ENCODE results near the gene DISP2. TPM values are rescaled to one million over a fixed set of nuclear protein-coding genes. Genes with fewer than 3 reads are reported as not detected.

The DISP2 gene
- total RNA-seq, 1 donor from 2014 or later, result 3.7 TPM

DNA sequence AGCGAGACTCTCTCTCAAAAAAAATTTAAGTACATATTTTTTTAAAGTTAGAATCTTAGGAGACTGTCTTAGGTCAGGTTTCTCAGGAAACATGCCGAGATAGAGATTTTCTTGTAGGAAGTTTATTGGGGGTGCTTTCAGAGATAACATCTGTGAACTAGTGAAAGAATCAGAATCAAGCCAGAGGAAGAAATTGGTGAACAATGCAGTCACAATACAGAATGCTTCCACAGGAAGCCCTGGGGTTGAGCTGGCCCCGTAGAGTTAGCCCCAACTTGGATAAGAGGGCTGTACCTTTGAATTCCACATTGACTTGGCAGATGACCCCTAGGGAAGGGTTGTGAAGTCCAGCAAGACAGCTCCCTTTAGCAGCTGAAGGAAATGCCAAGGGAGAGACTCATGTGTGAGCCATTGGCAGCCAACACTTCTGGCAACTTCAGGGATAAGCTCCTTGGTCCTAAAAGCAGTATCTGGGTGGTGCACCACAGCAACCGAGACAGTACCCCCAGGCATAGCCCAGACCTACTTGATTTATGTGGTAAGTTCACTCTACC is 43.2 kb upstream of the DISP2 start:
- DNase-seq (ENCODE audit: low read depth) (no peak), FAIRE-seq (no peak)

GRCh38 chr15:40316931-40317330 is 41.1 kb upstream of the DISP2 start:
- TF ChIP-seq, protein P1, sequence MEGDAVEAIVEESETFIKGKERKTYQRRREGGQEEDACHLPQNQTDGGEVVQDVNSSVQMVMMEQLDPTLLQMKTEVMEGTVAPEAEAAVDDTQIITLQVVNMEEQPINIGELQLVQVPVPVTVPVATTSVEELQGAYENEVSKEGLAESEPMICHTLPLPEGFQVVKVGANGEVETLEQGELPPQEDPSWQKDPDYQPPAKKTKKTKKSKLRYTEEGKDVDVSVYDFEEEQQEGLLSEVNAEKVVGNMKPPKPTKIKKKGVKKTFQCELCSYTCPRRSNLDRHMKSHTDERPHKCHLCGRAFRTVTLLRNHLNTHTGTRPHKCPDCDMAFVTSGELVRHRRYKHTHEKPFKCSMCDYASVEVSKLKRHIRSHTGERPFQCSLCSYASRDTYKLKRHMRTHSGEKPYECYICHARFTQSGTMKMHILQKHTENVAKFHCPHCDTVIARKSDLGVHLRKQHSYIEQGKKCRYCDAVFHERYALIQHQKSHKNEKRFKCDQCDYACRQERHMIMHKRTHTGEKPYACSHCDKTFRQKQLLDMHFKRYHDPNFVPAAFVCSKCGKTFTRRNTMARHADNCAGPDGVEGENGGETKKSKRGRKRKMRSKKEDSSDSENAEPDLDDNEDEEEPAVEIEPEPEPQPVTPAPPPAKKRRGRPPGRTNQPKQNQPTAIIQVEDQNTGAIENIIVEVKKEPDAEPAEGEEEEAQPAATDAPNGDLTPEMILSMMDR (IDR thresholded peaks at IDR 0.05; ENCODE audit: insufficient read depth, low read depth, low read length), result no peak
- H3K27ac Mint-ChIP-seq (ENCODE audit: unreplicated experiment), result no peak overlapping the region
- H3K4me3 Mint-ChIP-seq (ENCODE audit: unreplicated experiment), result no peak overlapping the region
- no peaks in the 10 kb centered on the region for H3K4me1 ChIP-seq (ENCODE audit: insufficient read depth, low read length)
- DNase-seq (ENCODE audit: low read depth) (no peak), FAIRE-seq (no peak)
- H3K27me3 Mint-ChIP-seq (ENCODE audit: low read depth, unreplicated experiment), result peaks cover 29% of the 10 kb centered on the region
- H3K9me3 ChIP-seq (ENCODE audit: insufficient read depth, low read depth, low read length), result no peaks in the 10 kb centered on the region
- no peak overlapping the region for H3K9ac ChIP-seq (ENCODE audit: low read length)
- no peaks in the 10 kb centered on the region for H3K36me3 Mint-ChIP-seq (ENCODE audit: low read depth, unreplicated experiment)
- no peak overlapping the region for H3K4me3 ChIP-seq (ENCODE audit: insufficient read depth, low read depth, low read length)
- no peaks in the 10 kb centered on the region for H3K36me3 ChIP-seq (ENCODE audit: insufficient read depth, low read length)
- peaks cover 10% of the 10 kb centered on the region for H3K4me1 Mint-ChIP-seq (ENCODE audit: low read depth, unreplicated experiment)
- no peaks in the 10 kb centered on the region for H4K20me1 ChIP-seq (ENCODE audit: insufficient read depth, low read length)
- H3K27ac ChIP-seq (ENCODE audit: low read depth, low read length), result no peak overlapping the region
- H2AFZ ChIP-seq (ENCODE audit: low read depth, low read length), result no peak overlapping the region
- no peaks in the 10 kb centered on the region for H3K79me2 ChIP-seq (ENCODE audit: insufficient read depth, low read length)
- peaks cover 5% of the 10 kb centered on the region for H3K27me3 ChIP-seq (ENCODE audit: insufficient read depth, low read length)
- H3K9me3 Mint-ChIP-seq (ENCODE audit: unreplicated experiment), result peaks cover 2% of the 10 kb centered on the region
- no peak overlapping the region for H3K4me2 ChIP-seq (ENCODE audit: low read length)

More for the DNA sequence above, 43.2 kb upstream of the DISP2 start:
- Mint-ChIP-seq H3K27ac (ENCODE audit: unreplicated experiment) (no peak overlapping the region), H3K27me3 (ENCODE audit: low read depth, unreplicated experiment) (peaks cover 47% of the 10 kb centered on the region), H3K9me3 (ENCODE audit: unreplicated experiment) (no peaks in the 10 kb centered on the region), H3K36me3 (ENCODE audit: low read depth, unreplicated experiment) (no peaks in the 10 kb centered on the region), H3K4me1 (ENCODE audit: low read depth, unreplicated experiment) (peaks cover 8% of the 10 kb centered on the region), H3K4me3 (ENCODE audit: unreplicated experiment) (no peak overlapping the region)
- Histone ChIP-seq H3K27ac (ENCODE audit: low read depth, low read length) (no peak overlapping the region), H3K9ac (ENCODE audit: low read length) (no peak overlapping the region), H4K20me1 (ENCODE audit: insufficient read depth, low read length) (no peaks in the 10 kb centered on the region), H3K9me3 (ENCODE audit: insufficient read depth, low read depth, low read length) (no peaks in the 10 kb centered on the region), H3K27me3 (ENCODE audit: insufficient read depth, low read length) (peaks cover 9% of the 10 kb centered on the region), H2AFZ (ENCODE audit: low read depth, low read length) (no peak overlapping the region), H3K4me1 (ENCODE audit: insufficient read depth, low read length) (no peaks in the 10 kb centered on the region), H3K79me2 (ENCODE audit: insufficient read depth, low read length) (no peaks in the 10 kb centered on the region), H3K4me2 (ENCODE audit: low read length) (no peak overlapping the region), H3K4me3 (ENCODE audit: insufficient read depth, low read depth, low read length) (no peak overlapping the region), H3K36me3 (ENCODE audit: insufficient read depth, low read length) (no peaks in the 10 kb centered on the region)
- no peak for TF ChIP-seq EZH2 (IDR thresholded peaks at IDR 0.05; ENCODE audit: insufficient read depth, low read length)

DNA sequence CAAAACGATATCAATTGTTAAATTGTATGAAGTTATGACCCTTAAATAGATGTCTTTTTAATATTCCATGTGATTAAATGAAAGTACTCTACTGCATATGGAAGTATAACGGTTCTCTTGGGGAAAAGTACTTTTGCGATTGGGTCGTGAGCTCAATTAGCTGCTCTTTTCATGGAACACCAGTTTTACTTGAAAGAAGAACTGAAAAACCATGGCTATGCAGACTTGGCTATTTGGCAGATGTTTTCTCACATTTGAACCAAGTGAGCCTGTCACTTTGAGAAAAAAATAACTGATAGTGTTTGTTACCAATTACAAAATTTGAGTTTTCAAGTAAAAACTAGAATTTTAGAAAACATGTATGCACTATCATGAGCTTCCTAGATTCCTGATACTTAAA is 40.4 kb upstream of the DISP2 start:
- TF ChIP-seq EZH2 (IDR thresholded peaks at IDR 0.05; ENCODE audit: insufficient read depth, low read length), result no peak
- TF ChIP-seq, protein P1 (IDR thresholded peaks at IDR 0.05; ENCODE audit: insufficient read depth, low read depth, low read length), result no peak
- Mint-ChIP-seq H3K4me1 (ENCODE audit: low read depth, unreplicated experiment) (peaks cover 15% of the 10 kb centered on the region), H3K9me3 (ENCODE audit: unreplicated experiment) (peaks cover 2% of the 10 kb centered on the region), H3K36me3 (ENCODE audit: low read depth, unreplicated experiment) (no peaks in the 10 kb centered on the region), H3K27ac (ENCODE audit: unreplicated experiment) (no peak overlapping the region), H3K27me3 (ENCODE audit: low read depth, unreplicated experiment) (peaks cover 23% of the 10 kb centered on the region), H3K4me3 (ENCODE audit: unreplicated experiment) (no peak overlapping the region)
- Histone ChIP-seq H3K9me3 (ENCODE audit: insufficient read depth, low read depth, low read length) (no peaks in the 10 kb centered on the region), H3K4me3 (ENCODE audit: insufficient read depth, low read depth, low read length) (no peak overlapping the region), H3K27ac (ENCODE audit: low read depth, low read length) (no peak overlapping the region), H3K36me3 (ENCODE audit: insufficient read depth, low read length) (no peaks in the 10 kb centered on the region), H3K9ac (ENCODE audit: low read length) (no peak overlapping the region), H4K20me1 (ENCODE audit: insufficient read depth, low read length) (no peaks in the 10 kb centered on the region), H2AFZ (ENCODE audit: low read depth, low read length) (no peak overlapping the region), H3K79me2 (ENCODE audit: insufficient read depth, low read length) (no peaks in the 10 kb centered on the region), H3K4me2 (ENCODE audit: low read length) (no peak overlapping the region), H3K27me3 (ENCODE audit: insufficient read depth, low read length) (peaks cover under 1% of the 10 kb centered on the region), H3K4me1 (ENCODE audit: insufficient read depth, low read length) (peaks cover 5% of the 10 kb centered on the region)
- FAIRE-seq (no peak), DNase-seq (ENCODE audit: low read depth) (no peak)
